ENCODE data around the gene KIF26B.

GRCh38 chr1:245306628-245307410, 152.0 kb downstream of the KIF26B start:
- no peak for TF ChIP-seq EP300 (IDR thresholded peaks at IDR 0.05; ENCODE audit: low read depth)
- no peak for TF ChIP-seq POLR2AphosphoS5 (IDR thresholded peaks at IDR 0.05)
- TF ChIP-seq, protein P1, sequence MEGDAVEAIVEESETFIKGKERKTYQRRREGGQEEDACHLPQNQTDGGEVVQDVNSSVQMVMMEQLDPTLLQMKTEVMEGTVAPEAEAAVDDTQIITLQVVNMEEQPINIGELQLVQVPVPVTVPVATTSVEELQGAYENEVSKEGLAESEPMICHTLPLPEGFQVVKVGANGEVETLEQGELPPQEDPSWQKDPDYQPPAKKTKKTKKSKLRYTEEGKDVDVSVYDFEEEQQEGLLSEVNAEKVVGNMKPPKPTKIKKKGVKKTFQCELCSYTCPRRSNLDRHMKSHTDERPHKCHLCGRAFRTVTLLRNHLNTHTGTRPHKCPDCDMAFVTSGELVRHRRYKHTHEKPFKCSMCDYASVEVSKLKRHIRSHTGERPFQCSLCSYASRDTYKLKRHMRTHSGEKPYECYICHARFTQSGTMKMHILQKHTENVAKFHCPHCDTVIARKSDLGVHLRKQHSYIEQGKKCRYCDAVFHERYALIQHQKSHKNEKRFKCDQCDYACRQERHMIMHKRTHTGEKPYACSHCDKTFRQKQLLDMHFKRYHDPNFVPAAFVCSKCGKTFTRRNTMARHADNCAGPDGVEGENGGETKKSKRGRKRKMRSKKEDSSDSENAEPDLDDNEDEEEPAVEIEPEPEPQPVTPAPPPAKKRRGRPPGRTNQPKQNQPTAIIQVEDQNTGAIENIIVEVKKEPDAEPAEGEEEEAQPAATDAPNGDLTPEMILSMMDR (IDR thresholded peaks at IDR 0.05) = no peak

Measured in transverse colon (tissue), 4 donors.